Hepatocyte (in vitro differentiated cells): Measurements from ENCODE around the gene MAP3K3.

ENCODE experiments used
- CTCF ChIP-seq: fragments of 200-600 bp; sonication (generic); IDR thresholded peaks from 2 replicates; pipeline ENCODE4 v1.5.1; 2016; ENCODE audit warnings: antibody characterized with exemption, mild to moderate bottlenecking; ENCODE audit not compliant: poor library complexity
- EZH2 ChIP-seq: fragments of 200-600 bp; sonication (generic); IDR thresholded peaks from 2 replicates; pipeline ENCODE4 v1.6.1; 2016; ENCODE audit warnings: antibody characterized with exemption, mild to moderate bottlenecking, borderline replicate concordance
- EZH2phosphoT487 ChIP-seq: fragments of 200-600 bp; sonication (generic); IDR thresholded peaks from one replicate; pipeline ENCODE4 v1.6.1; 2018; ENCODE audit warnings: antibody characterized with exemption, mild to moderate bottlenecking, low read depth, moderate library complexity; ENCODE audit not compliant: unreplicated experiment, severe bottlenecking

GRCh38 chr17:63578769-63579111, 43.5 kb upstream of the MAP3K3 start:
- TF ChIP-seq CTCF (no peak), EZH2 (no peak), EZH2phosphoT487 (no peak)
